ENCODE results near the gene TMEM161A.
"Not testable (repeated sequence)": the region's sequence is repeated elsewhere in the genome, so short reads cannot be mapped to it uniquely, and the experiment has no call there.

DNA sequence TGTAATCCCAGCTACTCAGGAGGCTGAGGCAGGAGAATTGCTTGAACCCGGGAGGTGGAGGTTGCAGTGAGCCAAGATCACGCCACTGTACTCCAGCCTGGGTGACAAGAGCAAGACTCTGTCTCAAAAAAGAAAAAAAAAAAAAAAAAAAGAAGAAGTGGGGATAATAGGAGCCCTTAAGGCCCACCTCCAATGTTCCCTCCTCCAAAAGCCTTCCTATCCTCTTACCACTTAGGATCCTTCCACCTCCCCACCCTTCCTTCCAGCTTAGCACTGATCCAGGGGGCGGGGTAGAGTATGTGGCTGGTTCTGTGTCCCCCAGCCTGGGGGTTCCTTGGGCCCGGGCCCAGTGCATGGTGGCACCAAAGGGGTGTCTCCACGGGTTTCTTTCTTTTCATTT, 35.0 kb upstream of the TMEM161A start:
- TF ChIP-seq TAF1 (CRISPR knock-in tag; IDR thresholded peaks at IDR 0.05); RBFOX2 (IDR thresholded peaks at IDR 0.05; ENCODE audit: low read depth, low read length); POLR2AphosphoS5 (IDR thresholded peaks at IDR 0.05; ENCODE audit: low read depth, low read length); NFE2L1 (CRISPR knock-in tag; IDR thresholded peaks at IDR 0.05; ENCODE audit: borderline replicate concordance); TARDBP (CRISPR knock-in tag; IDR thresholded peaks at IDR 0.05): not testable (repeated sequence)
